Measurements from ENCODE around the gene SCN5A. TPM values are rescaled to one million over a fixed set of nuclear protein-coding genes. Genes with fewer than 3 reads are reported as not detected.

SCN5A gene
- total and polyA plus RNA-seq, 2 of the 8 experiments (the other 6 are each of a cell fraction or from before 2014, with no cell fraction given): 4.8 to 11.4 TPM

DNA sequence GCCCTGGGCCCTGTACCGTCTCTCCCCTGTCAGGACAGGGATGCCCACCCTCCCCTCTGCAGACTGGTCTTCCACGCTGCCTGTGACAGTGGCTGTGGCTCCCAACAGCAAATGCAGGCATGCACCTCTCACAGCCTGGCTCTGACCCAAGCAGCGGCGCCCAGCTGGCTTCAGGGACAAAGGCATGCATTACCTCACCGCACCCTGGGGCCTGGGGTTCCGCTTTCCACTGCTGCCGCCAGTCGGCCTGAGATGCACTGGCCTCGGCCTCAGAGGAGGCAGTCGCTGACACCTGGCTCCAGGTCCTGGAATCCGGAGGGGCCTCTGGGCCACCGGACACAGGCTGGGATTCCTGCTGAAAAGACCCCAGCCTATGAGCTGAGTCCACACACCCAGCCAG is 70.3 kb downstream of the SCN5A start (continued):
- TF ChIP-seq, protein P1, sequence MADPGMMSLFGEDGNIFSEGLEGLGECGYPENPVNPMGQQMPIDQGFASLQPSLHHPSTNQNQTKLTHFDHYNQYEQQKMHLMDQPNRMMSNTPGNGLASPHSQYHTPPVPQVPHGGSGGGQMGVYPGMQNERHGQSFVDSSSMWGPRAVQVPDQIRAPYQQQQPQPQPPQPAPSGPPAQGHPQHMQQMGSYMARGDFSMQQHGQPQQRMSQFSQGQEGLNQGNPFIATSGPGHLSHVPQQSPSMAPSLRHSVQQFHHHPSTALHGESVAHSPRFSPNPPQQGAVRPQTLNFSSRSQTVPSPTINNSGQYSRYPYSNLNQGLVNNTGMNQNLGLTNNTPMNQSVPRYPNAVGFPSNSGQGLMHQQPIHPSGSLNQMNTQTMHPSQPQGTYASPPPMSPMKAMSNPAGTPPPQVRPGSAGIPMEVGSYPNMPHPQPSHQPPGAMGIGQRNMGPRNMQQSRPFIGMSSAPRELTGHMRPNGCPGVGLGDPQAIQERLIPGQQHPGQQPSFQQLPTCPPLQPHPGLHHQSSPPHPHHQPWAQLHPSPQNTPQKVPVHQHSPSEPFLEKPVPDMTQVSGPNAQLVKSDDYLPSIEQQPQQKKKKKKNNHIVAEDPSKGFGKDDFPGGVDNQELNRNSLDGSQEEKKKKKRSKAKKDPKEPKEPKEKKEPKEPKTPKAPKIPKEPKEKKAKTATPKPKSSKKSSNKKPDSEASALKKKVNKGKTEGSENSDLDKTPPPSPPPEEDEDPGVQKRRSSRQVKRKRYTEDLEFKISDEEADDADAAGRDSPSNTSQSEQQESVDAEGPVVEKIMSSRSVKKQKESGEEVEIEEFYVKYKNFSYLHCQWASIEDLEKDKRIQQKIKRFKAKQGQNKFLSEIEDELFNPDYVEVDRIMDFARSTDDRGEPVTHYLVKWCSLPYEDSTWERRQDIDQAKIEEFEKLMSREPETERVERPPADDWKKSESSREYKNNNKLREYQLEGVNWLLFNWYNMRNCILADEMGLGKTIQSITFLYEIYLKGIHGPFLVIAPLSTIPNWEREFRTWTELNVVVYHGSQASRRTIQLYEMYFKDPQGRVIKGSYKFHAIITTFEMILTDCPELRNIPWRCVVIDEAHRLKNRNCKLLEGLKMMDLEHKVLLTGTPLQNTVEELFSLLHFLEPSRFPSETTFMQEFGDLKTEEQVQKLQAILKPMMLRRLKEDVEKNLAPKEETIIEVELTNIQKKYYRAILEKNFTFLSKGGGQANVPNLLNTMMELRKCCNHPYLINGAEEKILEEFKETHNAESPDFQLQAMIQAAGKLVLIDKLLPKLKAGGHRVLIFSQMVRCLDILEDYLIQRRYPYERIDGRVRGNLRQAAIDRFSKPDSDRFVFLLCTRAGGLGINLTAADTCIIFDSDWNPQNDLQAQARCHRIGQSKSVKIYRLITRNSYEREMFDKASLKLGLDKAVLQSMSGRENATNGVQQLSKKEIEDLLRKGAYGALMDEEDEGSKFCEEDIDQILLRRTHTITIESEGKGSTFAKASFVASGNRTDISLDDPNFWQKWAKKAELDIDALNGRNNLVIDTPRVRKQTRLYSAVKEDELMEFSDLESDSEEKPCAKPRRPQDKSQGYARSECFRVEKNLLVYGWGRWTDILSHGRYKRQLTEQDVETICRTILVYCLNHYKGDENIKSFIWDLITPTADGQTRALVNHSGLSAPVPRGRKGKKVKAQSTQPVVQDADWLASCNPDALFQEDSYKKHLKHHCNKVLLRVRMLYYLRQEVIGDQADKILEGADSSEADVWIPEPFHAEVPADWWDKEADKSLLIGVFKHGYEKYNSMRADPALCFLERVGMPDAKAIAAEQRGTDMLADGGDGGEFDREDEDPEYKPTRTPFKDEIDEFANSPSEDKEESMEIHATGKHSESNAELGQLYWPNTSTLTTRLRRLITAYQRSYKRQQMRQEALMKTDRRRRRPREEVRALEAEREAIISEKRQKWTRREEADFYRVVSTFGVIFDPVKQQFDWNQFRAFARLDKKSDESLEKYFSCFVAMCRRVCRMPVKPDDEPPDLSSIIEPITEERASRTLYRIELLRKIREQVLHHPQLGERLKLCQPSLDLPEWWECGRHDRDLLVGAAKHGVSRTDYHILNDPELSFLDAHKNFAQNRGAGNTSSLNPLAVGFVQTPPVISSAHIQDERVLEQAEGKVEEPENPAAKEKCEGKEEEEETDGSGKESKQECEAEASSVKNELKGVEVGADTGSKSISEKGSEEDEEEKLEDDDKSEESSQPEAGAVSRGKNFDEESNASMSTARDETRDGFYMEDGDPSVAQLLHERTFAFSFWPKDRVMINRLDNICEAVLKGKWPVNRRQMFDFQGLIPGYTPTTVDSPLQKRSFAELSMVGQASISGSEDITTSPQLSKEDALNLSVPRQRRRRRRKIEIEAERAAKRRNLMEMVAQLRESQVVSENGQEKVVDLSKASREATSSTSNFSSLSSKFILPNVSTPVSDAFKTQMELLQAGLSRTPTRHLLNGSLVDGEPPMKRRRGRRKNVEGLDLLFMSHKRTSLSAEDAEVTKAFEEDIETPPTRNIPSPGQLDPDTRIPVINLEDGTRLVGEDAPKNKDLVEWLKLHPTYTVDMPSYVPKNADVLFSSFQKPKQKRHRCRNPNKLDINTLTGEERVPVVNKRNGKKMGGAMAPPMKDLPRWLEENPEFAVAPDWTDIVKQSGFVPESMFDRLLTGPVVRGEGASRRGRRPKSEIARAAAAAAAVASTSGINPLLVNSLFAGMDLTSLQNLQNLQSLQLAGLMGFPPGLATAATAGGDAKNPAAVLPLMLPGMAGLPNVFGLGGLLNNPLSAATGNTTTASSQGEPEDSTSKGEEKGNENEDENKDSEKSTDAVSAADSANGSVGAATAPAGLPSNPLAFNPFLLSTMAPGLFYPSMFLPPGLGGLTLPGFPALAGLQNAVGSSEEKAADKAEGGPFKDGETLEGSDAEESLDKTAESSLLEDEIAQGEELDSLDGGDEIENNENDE (IDR thresholded peaks at IDR 0.05; ENCODE audit: insufficient replicate concordance, low read length): no peak
- TF ChIP-seq, protein P2, sequence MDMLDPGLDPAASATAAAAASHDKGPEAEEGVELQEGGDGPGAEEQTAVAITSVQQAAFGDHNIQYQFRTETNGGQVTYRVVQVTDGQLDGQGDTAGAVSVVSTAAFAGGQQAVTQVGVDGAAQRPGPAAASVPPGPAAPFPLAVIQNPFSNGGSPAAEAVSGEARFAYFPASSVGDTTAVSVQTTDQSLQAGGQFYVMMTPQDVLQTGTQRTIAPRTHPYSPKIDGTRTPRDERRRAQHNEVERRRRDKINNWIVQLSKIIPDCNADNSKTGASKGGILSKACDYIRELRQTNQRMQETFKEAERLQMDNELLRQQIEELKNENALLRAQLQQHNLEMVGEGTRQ (IDR thresholded peaks at IDR 0.05; ENCODE audit: low read length): no peak
- TF ChIP-seq JUN (IDR thresholded peaks at IDR 0.05; ENCODE audit: low read depth, low read length): peak; percentile 51; the same call in 1 of the 2 replicates
- no peak for TF ChIP-seq BACH1 (IDR thresholded peaks at IDR 0.05; ENCODE audit: low read length)
- no peak for TF ChIP-seq POLR2A (IDR thresholded peaks at IDR 0.05; ENCODE audit: control extremely low read depth in 1 of 2, low read depth in 2 of 2, low read length in 2 of 2)
- TF ChIP-seq POU5F1 (IDR thresholded peaks at IDR 0.05; ENCODE audit: low read depth, low read length): no peak
- TF ChIP-seq, protein P3, sequence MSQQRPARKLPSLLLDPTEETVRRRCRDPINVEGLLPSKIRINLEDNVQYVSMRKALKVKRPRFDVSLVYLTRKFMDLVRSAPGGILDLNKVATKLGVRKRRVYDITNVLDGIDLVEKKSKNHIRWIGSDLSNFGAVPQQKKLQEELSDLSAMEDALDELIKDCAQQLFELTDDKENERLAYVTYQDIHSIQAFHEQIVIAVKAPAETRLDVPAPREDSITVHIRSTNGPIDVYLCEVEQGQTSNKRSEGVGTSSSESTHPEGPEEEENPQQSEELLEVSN (IDR thresholded peaks at IDR 0.05): no peak
- no peak for TF ChIP-seq SIN3A (conservative IDR thresholded peaks at IDR 0.05 in 1 of 2, IDR thresholded peaks at IDR 0.05 in 1 of 2; ENCODE audit: low read depth in 1 of 2, low read length in 2 of 2)
- TF ChIP-seq, protein P4, sequence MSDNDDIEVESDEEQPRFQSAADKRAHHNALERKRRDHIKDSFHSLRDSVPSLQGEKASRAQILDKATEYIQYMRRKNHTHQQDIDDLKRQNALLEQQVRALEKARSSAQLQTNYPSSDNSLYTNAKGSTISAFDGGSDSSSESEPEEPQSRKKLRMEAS (IDR thresholded peaks at IDR 0.05): no peak
- no peak for TF ChIP-seq CREB1 (IDR thresholded peaks at IDR 0.05)
- TF ChIP-seq EGR1 (IDR thresholded peaks at IDR 0.05; ENCODE audit: borderline replicate concordance, low read depth, low read length): no peak
